GM12878 (cell line): ENCODE data around the gene KCNK17. TPM values are rescaled to one million over a fixed set of nuclear protein-coding genes. Genes with fewer than 3 reads are reported as not detected.

ENCODE experiments used
- ATAC-seq: fragments of 200-7000 bp; cut with Tn5 transposase; 3 replicates; pipeline ENCODE4 v1.9.1; 2020; ENCODE audit warnings: mild to moderate bottlenecking, moderate library complexity
- BruUV-seq: library from RNA; stranded (reverse); fragments of 400-500 nt; replicated peaks from 2 replicates; lab custom pipeline; 2021; lab: Mats Ljungman, UMichigan
- CTCF ChIA-PET: fragments of 300-600 bp; sonication (Branson Sonifier 250); formaldehyde crosslinking; extraction: SDS; loops from one replicate; lab custom pipeline; 2021; ENCODE audit warnings: inconsistent platforms; lab: Yijun Ruan, JAX
- POLR2A ChIA-PET: fragments of 350-600 bp; formaldehyde crosslinking; extraction: SDS; loops from one replicate; lab custom pipeline; 2021; ENCODE audit warnings: inconsistent platforms; lab: Charles Lee
- RAD21 ChIA-PET: fragments of 300-600 bp; sonication (Branson Sonifier 250); formaldehyde crosslinking; loops from one replicate; lab custom pipeline; 2023; ENCODE audit warnings: antibody characterized with exemption; ENCODE audit not compliant: unreplicated experiment; lab: Charles Lee
- SMC1A ChIA-PET: fragments of 300-600 bp; sonication (Branson Sonifier 250); formaldehyde crosslinking; loops from one replicate; lab custom pipeline; 2023; ENCODE audit not compliant: unreplicated experiment, uncharacterized antibody; lab: Charles Lee
- DNase-seq: peaks from one replicate; pipeline ENCODE4 v3.0.0-alpha.2; 2011; ENCODE audit warnings: low read depth, low spot score
- FAIRE-seq: peaks from 3 replicates; lab custom pipeline; 2011; peaks lifted over from hg19 to GRCh38; lab: Jason Lieb, UNC
- H2AFZ ChIP-seq: 2 replicates; pipeline ENCODE4 v1.6.0; 2011; ENCODE audit warnings: low read depth, low read length, control low read depth; ENCODE audit not compliant: control insufficient read depth
- H3K27ac ChIP-seq: 2 replicates; pipeline ENCODE4 v1.5.1; 2011; ENCODE audit warnings: control low read depth; ENCODE audit not compliant: control insufficient read depth, insufficient read depth
- H3K27me3 ChIP-seq, 2 experiments: replicated peaks in 1 of 2; 2 replicates each; pipeline versions ENCODE4 v1.6.0 to v1.6.1; 2011; ENCODE audit warnings: low read length in 1 of 2; ENCODE audit not compliant: control insufficient read depth in 2 of 2, insufficient read depth in 2 of 2
- H3K36me3 ChIP-seq, 2 experiments: 2 replicates each; pipeline ENCODE4 v1.5.1; 2011; ENCODE audit warnings: low read length in 1 of 2; ENCODE audit not compliant: control insufficient read depth in 2 of 2, insufficient read depth in 2 of 2
- H3K4me1 ChIP-seq: 2 replicates; pipeline ENCODE4 v1.6.1; 2011; ENCODE audit warnings: mild to moderate bottlenecking, low read length, moderate library complexity, mixed read lengths; ENCODE audit not compliant: control insufficient read depth, insufficient read depth
- H3K4me2 ChIP-seq: 2 replicates; pipeline ENCODE4 v1.6.0; 2011; ENCODE audit warnings: control low read depth; ENCODE audit not compliant: control insufficient read depth, insufficient read depth
- H3K4me3 ChIP-seq: fragments of 200-600 bp; sonication (generic); 2 replicates; pipeline ENCODE4 v1.5.1; 2016
- H3K79me2 ChIP-seq: 2 replicates; pipeline ENCODE4 v1.6.0; 2011; ENCODE audit warnings: low read length; ENCODE audit not compliant: control insufficient read depth, insufficient read depth
- H3K9ac ChIP-seq: 2 replicates; pipeline ENCODE4 v1.8.0; 2011; ENCODE audit warnings: low read length, control low read depth, mixed read lengths; ENCODE audit not compliant: control insufficient read depth, insufficient read depth
- H3K9me3 ChIP-seq: replicated peaks from 3 replicates; pipeline ENCODE4 v1.5.1; 2011; ENCODE audit warnings: mild to moderate bottlenecking, low read length; ENCODE audit not compliant: control insufficient read depth, insufficient read depth
- H4K20me1 ChIP-seq: 2 replicates; pipeline ENCODE4 v1.6.0; 2011; ENCODE audit not compliant: control insufficient read depth, insufficient read depth
- HDAC6 ChIP-seq: fragments of 200-600 bp; sonication (generic); IDR thresholded peaks from one replicate; pipeline ENCODE4 v1.8.0; 2017; ENCODE audit warnings: antibody characterized with exemption; ENCODE audit not compliant: unreplicated experiment
- IKZF1 ChIP-seq: fragments of 450-650 bp; conservative IDR thresholded peaks from 2 replicates; pipeline ENCODE4 v1.6.1; 2017; ENCODE audit warnings: antibody characterized with exemption, mild to moderate bottlenecking
- IRF5 ChIP-seq: fragments of 450-650 bp; IDR thresholded peaks from 2 replicates; pipeline ENCODE4 v1.6.1; 2017; ENCODE audit warnings: borderline replicate concordance
- KDM1A ChIP-seq: fragments of 200-600 bp; sonication (generic); IDR thresholded peaks from 2 replicates; pipeline ENCODE4 v1.6.1; 2016; ENCODE audit warnings: borderline replicate concordance
- NFYB ChIP-seq: IDR thresholded peaks from 2 replicates; pipeline ENCODE4 v1.6.1; 2011; ENCODE audit warnings: low read depth, mild to moderate bottlenecking, low read length, improper control_type of control experiment, moderate library complexity; ENCODE audit not compliant: insufficient read depth
- RB1 ChIP-seq: fragments of 450-650 bp; formaldehyde crosslinking; IDR thresholded peaks from 2 replicates; pipeline ENCODE4 v1.6.1; 2017; ENCODE audit warnings: mild to moderate bottlenecking, borderline replicate concordance
- SIX5 ChIP-seq: IDR thresholded peaks from 2 replicates; pipeline ENCODE4 v1.6.1; 2011; ENCODE audit warnings: mild to moderate bottlenecking, low read depth, low read length, moderate library complexity; ENCODE audit not compliant: severe bottlenecking
- ZNF622 ChIP-seq: fragments of 450-650 bp; IDR thresholded peaks from 2 replicates; pipeline ENCODE4 v1.6.1; 2017; ENCODE audit warnings: mild to moderate bottlenecking, inconsistent platforms
- WGBS: methylation state at CpG from one replicate; pipeline ENCODE4 v1.1.6; 2016; ENCODE audit warnings: low lambda C conversion rate; ENCODE audit not compliant: insufficient replicate concordance, insufficient coverage; ENCODE audit errors: missing lambda C conversion rate; 5-methylcytosine and 5-hydroxymethylcytosine counted together
- in situ Hi-C: fragments of 300-500 bp; cut with MboI; formaldehyde crosslinking; loops from 9 replicates; pipeline ENCODE4 v1.14.3; 2018; ENCODE audit warnings: mixed read lengths
- intact Hi-C: fragments of 100-400 bp; cut with micrococcal nuclease; formaldehyde crosslinking; loops from one replicate; pipeline ENCODE4 v1.14.2; 2022; ENCODE audit not compliant: unreplicated experiment
- polyA plus RNA-seq, 11 experiments: library from polyadenylated mRNA; depleted of rRNA in 4 of 11; unstranded in 6 of 11; stranded (reverse) in 5 of 11; fragments of >200 nt; fragmentation: Nextera tagmentation in 4 of 11; fragmentation: Illumina TruSeq in 1 of 11; extraction: Ambion mirVana in 4 of 11; extraction: Trizol in 1 of 11; gene quantifications; 1 replicate in 1 of 11; 2 replicates in 10 of 11; pipeline versions ENCODE4 v1.2.1 to v1.2.3, GENCODE V29; 2011 to 2016; ENCODE audit warnings: inconsistent platforms in 2 of 11, missing spikeins in 2 of 11, low read depth in 1 of 11
- total RNA-seq, 4 experiments: library from RNA; depleted of rRNA in 3 of 4; stranded (reverse); fragments of >200 nt in 3 of 4; fragmentation: Illumina TruSeq in 1 of 4; extraction: Trizol in 1 of 4; gene quantifications; 2 replicates each; pipeline versions ENCODE4 v1.2.1 to v1.2.3, GENCODE V29; 2013 to 2021

The KCNK17 gene
- total and polyA plus RNA-seq, 10 of the 15 experiments (the other 5 are each of a cell fraction or from before 2014, with no cell fraction given): not detected

GRCh38 chr6:39339096-39339867 lies 25.1 kb upstream of the KCNK17 start:
- CTCF ChIA-PET: interaction anchor here (4.1 kb wide), 1 partner anchor 10 kb away, joined by 14 read pairs; no protein-coding TSS in a partner anchor
- BruUV-seq: no TSS peak
- Histone ChIP-seq H3K4me1 (peaks cover 13% of the 10 kb centered on the region), H3K27ac (no peak overlapping the region), H3K4me2 (no peak overlapping the region), H3K36me3 (no peaks in the 10 kb centered on the region), H3K9ac (no peak overlapping the region), H3K79me2 (no peaks in the 10 kb centered on the region), H4K20me1 (no peaks in the 10 kb centered on the region), H3K27me3 (no peaks in the 10 kb centered on the region), H3K9me3 (no peaks in the 10 kb centered on the region; the same call in 2 of the 3 replicates), H3K4me3 (no peak overlapping the region), H2AFZ (no peak overlapping the region)
- no peak for DNase-seq
- in situ Hi-C loops (no loop called here), intact Hi-C loops (no loop called here)
- no peak for ATAC-seq
- no peak for FAIRE-seq
- RAD21 ChIA-PET: interaction anchor here (1.6 kb wide), 1 partner anchor 14 kb away, joined by 3 read pairs; no protein-coding TSS in a partner anchor
- POLR2A ChIA-PET: no interaction called here
- TF ChIP-seq ZNF622 (no peak), SIX5 (no peak), HDAC6 (no peak), IRF5 (no peak), KDM1A (no peak), NFYB (no peak), RB1 (no peak), IKZF1 (no peak)
- WGBS: 16% methylated on average over 9 of the region's 9 CpGs
- SMC1A ChIA-PET: no interaction called here
